NCI-H1048 (cell line): ENCODE measurements around the gene RBFA.
"Not testable (repeated sequence)": the region's sequence is repeated elsewhere in the genome, so short reads cannot be mapped to it uniquely, and the experiment has no call there.

Experiments
- DNase-seq: peaks from one replicate; lab custom pipeline; 2025; lab: John Stamatoyannopoulos, UW

The RBFA gene, protein sequence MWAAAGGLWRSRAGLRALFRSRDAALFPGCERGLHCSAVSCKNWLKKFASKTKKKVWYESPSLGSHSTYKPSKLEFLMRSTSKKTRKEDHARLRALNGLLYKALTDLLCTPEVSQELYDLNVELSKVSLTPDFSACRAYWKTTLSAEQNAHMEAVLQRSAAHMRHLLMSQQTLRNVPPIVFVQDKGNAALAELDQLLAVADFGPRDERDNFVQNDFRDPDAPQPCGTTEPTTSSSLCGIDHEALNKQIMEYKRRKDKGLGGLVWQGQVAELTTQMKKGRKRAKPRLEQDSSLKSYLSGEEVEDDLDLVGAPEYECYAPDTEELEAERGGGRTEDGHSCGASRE

DNA sequence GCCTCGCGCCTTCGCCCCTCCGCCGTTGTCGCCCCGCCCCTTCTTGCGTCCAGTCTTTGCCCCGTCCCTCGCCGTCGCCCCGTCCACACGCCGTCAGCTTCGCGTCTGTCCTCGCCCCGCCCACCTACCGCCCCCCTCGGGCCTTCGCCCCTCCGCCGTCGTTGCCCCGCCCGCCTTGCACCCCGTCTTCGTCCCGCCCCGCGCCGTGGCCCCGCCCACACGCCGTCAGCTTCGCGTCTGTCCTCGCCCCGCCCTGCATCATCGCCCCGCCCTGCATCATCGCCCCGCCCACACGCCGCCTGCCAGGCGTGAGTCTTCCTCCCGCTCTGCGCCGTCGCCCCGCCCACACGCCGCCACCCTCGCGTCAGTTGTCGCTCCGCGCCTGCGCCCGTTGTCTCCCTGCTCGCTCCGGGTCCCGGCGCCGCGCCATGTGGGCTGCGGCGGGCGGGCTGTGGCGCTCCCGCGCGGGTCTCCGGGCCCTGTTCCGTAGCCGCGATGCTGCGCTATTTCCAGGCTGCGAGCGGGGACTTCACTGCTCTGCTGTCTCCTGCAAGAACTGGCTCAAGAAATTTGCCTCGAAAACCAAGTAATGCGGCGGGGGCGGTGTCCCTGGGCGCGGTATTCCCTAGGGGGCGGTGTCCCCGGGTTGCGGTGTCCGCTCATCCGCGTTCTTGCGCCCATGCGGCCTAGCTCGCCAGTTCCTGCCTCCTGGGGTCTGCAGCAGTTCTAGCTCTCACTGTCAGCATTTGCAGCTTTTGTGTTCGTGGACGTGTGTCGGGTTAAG, at the start of gene RBFA:
Gene RBFA, plus strand, starts transcription at position 367 of the 784 bp plus-strand sequence. Its CDS starts 62 bp downstream, at position 429.
- DNase-seq, result peak; percentile 100

DNA sequence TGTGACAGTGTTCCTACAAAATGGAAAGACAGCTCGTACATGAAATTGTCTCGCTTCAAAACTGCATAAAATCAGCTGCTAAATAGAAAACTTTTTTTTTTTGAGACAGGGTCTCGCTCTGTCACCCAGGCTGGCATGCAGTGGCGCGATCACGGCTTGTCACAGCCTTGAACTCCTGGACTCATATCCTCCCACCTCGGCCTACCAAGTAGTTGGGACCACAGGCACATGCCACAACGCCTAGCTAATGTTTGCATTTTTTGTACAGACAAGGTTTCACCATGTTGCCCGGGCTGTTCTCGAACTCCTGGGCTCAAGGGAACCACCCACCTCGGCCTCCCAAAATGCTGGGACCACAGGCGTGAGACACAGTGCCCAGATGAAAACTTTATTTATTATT, 49.1 kb upstream of the RBFA start:
- DNase-seq, result no peak

DNA sequence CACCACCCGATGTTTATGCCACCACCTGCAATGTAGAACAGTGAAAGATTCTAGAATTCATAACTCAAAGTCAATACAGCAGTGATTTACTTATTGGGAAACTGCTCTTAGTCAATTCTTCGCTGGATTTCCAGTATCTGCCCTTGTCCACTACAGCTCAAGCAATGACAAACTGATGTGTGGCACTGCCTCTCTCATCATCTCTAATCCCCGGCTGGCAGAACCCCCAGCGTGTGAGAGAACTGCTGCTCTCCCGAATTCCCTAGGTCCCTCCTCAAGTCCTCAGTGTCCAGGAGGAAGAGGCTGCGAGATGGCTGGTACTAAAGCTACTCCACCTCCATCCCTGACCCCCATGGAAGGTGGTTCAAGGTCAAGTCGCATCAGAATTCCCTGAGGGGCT, 47.5 kb upstream of the RBFA start:
- no peak for DNase-seq

DNA sequence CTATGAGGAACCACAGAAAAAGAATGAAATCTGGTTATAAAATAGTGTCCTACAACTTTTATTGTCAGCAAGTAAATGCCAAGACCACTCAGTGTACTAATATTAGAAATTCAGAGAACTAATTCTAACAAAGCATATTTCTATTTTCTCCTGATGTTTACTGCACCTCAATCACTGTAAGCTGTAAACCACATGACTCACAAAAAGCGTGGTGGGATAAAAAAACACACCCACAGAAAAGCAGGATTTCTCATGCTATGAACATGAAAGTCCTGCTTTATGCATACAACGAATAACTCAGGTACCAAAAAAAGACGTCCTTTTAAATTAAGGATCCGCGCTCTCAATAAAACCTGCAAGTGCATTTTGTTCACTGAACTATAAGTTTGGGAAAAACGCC, 46.7 kb upstream of the RBFA start:
- DNase-seq, result no peak

DNA sequence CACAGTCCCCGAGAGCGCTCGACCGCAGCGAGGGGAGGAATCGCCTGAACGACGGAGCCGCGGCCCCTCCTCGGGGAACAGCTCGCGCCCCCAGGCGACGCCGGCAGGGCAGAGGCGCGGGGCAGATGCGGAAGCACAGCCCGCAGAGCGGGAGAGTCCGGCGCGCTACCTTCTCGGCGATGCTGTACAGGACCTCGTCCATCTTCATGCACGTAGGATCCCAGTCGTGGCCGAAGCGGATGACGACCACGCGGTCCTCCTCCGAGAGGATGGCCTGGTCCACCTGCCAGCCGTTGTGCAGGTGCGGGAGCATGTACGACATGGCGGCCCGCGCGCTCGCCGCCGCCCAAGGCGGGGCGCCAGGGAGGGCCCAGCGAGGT, 46.2 kb upstream of the RBFA start:
- DNase-seq, result no peak

DNA sequence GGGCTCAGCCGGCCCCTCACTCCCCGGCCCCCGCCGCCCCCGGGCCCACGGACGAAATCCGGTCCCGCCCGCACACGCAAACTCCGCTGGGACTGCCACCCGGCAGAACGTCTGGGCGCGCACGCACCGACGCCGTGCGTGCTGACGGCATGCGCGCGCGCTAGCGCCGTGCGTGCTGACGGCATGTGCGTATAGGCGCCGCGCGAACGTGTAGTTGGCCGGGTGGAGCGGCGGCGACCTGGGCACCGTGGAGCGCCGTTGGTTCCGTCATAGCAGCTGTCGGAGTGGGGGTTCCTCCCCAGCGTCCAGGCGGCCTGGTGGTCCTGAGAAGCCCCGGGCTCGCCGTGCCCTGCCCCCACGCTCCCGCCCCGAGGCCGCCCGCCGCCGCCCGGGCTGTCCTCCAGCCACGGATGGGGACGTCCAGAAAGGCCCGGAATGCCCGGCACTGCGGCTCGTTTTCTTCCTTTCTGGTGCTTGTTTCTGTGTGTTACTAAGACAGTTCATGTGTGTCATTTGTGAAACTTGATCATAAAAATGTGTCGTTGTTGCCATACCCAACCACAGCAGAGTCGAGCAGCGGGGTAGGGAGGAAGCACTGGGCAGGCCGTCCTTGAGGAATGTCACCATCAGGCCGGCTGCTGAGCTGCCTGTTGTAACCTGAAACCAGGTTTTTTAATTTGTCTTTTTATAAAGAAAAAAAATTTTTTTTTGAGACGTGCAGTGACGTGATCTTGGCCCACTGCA, 45.6 kb upstream of the RBFA start, which contains the start of gene TXNL4A:
Gene TXNL4A, minus strand, starts transcription at position 113 of the 744 bp plus-strand sequence. CDS start 171 bp downstream, outside the sequence.
- DNase-seq, result peak; percentile 58

DNA sequence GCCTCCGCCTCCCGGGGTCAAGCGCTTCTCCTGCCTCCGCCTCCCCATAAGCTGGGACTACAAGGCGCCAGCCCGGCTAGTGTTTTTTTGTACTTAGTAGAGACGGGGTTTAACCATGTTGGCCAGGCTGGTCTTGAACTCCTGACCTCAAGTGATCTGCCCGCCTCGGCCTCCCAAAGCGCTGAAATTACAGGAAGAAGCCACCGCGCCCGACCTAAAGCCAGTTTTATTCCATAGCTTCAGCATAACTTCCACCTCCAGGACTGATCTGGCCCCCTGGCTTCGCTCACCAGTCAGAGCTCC, 45.1 kb upstream of the RBFA start:
- no peak for DNase-seq

DNA sequence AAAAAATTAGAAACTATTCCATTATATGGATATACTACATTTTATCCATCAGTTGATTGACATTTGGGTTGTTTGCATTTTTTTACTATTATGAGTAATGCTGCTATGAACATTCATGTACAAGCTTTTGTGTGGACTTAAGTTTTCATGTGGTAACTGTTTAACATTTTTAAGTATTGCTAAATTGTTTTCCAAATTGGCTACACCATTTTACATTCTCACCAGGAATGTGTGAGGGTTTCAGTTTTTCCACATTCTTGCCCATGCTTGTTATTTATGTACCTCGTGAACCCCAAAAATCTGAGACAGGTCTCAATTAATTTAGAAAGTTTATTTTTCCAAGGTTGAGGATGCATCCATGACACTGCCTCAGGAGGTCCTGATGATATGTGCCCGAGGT, 42.7 kb upstream of the RBFA start:
- no peak for DNase-seq

DNA sequence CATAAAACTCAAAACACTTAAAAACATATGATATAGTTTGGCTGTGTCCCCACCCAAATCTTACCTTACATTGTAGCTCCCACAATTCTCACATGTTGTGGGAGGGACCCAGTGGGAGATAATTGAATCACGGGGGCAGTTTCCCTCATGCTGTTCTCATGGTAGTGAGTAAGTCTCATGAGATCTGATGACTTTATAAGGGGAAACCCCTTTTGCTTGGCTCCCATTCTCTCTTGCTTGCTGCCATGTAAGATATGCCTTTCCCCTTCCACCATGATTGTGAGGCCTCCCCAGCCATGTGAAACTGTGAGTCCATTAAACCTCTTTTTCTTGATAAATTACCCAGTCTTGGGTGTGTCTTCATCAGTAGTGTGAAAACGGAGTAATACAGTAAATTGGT, 34.5 kb upstream of the RBFA start:
- DNase-seq, result not testable (repeated sequence)

DNA sequence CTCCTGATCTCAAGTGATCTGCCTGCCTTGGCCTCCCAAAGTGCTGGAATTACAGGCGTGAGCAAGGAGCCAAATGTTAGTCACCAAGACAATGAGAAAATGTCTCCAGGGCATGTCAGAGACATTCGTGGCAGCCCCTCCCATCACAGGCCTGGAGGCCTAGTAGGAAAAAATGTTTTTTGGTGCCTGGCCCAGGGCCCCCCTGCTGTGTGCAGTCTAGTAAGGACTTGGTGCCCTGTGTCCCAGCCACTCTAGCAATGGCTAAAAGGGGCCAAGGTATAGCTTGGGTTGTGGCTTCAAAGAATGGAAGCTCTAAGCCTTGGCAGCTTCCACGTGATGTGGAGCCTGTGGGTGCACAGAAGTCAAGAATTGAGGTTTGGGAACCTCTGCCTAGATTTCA, 33.4 kb upstream of the RBFA start:
- DNase-seq, result no peak

DNA sequence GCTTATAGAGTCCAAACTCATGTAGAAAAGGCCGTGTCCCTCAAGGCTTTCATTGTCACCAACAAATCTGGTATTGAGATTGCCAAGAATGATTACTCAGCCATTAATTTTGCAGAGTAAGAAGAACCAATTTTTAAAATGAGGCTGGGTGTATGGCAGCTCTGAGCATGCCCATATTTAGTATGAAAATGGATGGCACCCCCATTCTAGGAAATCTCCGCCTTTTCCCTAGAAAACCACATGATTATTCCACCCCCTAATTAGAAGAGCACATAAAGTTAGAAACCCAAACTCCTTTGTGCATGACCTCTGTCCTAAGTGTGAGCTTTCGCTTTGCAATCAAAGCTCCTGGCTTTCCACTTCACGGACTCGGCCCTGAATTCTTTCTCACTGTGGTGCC, 31.8 kb upstream of the RBFA start:
- no peak for DNase-seq

DNA sequence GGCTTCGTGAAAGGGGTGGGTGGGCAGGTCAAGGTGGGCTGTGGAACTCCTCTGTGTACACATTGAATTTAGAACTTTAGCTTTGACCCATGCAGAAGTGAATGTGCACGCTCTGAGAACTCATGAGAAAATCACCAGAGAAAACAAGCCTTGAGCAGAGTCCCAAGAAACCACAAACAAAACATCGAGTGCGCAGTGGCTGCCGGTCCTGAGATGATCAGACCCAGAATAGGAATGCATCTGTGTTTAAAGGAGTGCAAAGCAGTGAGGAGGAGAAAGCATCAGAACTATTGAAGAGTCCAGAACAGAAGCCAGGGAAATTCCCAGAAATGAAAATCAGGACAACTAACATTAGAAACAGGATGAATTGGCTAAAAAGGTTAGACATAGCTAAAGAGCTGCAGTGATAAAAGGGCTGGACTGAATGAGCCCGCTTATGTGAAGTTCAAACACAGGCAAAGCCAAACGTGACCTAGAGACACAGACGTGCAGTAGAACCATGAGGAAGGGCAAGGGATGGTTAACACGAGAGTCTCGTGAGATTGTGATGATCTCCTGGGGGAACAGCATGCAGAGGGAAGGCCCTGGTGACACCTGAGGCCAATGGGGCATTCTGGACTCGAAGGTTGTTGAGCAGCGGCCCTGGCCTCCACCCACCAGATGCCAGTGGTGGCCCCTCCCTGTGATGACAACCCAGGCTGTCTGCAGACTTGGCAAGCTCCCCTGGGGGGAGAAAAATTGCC, 29.5 kb upstream of the RBFA start:
- DNase-seq, result no peak

DNA sequence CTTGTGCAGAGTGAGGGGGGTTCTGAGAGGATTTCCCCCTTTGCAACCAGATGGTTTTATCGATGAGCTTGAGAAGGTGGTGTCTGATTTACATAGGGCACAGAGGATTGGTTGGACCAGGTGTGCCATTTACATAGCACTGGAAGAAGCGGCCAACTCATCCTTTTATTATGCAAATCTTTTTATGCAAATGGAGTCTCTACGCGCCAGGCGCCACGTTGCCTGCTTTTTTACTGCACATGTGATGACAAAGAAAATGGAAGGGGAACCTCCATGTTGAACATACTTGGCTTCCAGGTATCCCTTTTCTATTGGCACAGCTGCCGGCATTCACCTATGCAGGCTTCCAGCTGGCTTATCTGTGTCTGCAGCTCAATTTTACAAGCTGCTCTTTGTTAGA, 27.5 kb upstream of the RBFA start:
- DNase-seq, result peak; percentile 42

DNA sequence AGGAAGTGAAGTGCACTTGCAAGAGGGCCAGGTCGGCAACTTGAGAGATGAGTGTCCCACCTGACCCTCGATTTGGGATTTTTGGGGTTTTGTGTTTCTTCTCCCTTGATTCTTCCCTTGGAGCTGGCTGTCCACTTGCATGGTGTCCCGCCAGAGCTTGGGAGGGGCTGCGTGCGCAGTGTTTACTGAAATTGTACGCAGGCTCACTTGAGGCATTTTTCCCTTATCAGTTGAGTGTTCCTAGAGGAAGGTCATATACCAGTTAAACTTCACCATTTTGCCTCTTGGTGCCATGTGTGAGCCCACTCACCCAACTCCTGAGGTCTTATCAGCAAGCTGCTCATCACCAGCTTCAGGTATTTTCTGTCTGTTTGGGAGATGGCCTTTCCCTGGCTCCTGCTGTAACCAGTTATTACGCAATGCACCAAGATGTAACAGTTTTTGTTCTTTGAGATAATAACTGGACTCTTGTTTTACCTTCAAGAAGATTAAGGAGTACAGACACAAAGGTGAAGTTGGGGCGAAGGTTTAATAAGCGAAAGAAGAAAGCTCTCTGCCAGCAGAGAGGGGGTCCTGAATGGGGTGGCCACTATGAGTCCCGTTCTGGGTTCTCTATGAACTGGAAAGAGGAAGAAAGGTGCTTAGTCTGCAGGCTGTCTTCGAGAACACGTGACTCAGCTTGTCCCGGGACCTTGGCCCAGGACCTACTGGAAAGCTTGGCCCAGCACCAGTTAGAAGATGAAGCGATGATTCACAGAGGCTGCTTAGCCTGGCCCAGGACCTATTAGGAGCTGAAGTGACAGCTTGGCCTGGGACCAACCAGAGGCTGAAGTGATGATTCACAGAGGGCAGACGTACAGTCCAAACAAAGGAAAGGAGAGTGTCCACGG, 24.3 kb upstream of the RBFA start:
- no peak for DNase-seq

DNA sequence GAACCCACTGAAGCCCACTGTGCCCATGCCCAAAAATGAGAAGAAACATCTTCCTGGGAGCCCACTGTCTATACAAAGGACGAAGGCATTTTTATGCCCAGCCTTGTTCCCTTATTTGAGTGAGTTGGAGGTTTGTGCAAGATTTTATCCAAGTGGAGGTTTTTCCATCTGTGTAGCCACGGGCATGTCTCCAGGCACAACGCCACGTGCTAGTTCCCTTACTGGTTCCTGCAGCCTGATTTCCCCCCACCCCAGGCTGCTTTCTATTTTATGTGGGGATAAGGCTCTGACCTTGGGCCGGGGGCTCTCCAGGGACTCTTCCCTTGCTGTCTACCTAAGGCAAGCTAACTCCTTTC, 23.7 kb upstream of the RBFA start:
- DNase-seq, result no peak

DNA sequence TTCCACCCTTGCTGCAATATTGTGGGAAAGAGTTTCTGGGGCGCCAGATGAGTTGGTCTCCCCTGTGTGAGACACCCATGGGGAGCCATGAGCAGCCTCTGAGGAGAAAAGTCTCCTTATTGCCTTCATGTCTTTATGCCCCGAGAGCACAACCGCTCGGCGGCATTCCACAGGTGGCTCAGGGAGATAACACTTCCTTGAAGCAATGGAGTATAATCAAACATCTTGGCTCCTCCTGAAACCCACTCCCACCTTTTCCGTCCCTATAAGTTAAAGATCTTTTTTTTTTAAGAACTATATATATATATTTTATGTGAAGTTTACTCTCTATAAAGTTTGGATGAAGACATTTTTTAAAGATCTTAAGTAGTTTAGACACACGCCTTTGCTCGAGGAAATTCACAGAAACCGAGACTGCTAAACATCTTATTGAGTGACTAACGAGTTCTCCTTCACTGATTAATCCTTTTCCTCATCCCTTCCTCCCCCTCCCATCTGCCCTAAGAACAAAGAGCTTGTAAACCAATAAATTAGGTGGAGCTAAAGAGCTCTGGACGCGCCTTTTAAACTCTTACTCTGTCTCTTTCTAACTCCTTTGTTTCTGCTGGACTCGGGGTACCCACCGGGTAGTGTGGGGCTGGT, 22.6 kb upstream of the RBFA start:
- not testable (repeated sequence) for DNase-seq

DNA sequence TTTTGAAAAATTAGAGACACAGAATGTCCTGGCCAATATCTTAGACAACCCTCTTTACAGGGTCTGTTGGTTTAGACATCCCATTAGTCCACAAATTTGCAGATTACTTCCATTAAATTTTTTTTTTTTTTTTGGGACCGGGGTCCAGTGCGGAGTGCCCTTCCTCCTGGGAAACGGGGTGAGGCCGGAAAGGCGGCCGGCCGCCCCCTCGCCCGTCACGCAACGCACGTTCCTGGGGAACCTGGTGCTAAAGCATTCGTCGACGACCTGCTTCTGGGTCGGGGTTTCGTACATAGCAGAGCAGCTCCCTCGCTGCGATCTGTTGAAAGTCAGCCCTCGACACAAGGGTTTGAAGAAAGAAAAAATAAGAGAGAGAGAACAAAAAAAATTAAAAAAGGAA, 21.5 kb upstream of the RBFA start:
- DNase-seq, result no peak

DNA sequence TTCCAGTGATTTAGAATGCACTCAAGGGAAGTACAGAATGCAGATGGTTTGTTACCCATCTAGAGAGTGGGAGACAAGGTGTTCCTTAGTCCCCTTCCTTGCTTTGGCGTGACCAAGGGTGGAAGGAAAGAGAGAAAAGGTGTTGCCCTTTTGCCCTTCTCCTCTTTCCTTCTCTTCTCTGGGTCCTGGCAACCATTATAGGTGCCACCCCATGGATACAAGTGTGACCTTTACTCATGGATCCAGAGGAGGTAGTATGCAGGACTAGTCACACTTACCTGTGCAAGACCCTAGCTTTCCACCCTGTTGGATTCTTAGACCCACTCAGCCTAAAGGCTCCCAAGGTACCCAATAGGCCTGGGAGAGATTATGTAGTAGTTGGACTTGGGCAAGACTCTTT, 11.6 kb upstream of the RBFA start:
- DNase-seq, result no peak

DNA sequence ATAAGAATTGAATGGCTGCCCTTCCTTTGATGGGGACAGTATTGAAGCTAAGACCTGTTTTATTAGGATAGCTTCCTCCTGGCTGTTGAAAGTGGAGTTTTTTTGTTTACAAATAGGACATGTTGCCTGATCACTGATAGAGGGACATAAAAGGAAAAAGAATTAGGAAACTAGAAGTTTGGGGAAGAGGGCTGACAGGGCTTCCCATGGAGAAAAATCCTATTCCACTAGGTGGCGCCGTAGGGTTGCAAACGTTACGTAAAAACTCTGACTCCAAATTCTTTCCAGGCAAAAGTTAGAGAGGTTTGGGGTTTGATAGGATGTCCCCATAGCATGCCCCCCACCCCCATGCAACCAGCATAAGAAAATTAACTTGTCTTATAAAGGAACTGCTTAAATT, 11.1 kb upstream of the RBFA start:
- no peak for DNase-seq

DNA sequence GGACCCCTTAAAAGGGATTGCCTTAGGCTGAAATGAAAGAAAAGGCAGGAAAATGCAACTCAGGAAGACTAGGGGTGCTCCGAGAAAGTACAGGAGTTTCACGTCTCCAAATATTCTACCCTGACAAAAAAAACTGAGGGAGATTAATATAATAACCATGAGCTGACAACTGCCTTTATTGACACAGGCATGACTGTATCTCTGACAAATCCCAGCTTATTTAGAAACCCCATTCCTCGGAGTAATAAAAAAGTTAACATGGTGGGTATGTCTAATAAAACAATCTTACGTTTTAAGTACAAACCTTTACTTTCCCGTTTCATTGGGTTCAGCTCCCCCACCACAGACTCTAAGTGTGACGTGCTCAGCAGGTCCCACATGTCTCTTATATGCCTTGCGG, 7.9 kb upstream of the RBFA start:
- no peak for DNase-seq

DNA sequence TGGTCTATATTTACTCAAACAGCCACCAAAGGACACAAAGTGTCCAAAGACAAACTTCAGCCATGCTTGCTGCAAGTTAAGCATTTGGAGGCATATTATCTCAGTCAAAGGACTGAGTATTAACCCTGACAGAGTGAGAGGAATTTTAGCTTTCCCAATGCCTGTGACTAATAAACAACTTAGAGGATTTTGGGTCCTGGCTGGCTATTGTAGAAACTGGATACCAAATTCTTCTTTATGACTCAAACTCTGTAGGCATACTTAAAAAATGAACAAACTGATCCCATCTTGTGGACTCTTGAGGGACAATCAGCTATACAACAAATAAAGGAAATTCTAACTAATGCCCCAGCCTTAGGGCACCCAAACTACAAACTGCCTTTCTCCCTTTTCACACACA, 6.5 kb upstream of the RBFA start:
- DNase-seq, result not testable (repeated sequence)
